ENCODE measurements around the gene LINGO3. TPM values are rescaled to one million over a fixed set of nuclear protein-coding genes. Genes with fewer than 3 reads are reported as not detected.
"Not testable (repeated sequence)": the region's sequence is repeated elsewhere in the genome, so short reads cannot be mapped to it uniquely, and the experiment has no call there.

Gene LINGO3
- total RNA-seq (2014; rRNA removed; shearing (Covaris generic)): not detected in 2 replicates
- polyA plus RNA-seq (2015; cell fraction: cytosol; rRNA removed): not detected in 2 replicates
- not detected in 2 replicates for polyA plus RNA-seq (2015; cell fraction: nucleus; rRNA removed)

GRCh38 chr19:2308114-2308556 is at the start of gene LINGO3:
Gene LINGO3, minus strand, starts transcription at chr19:2308154. Its CDS starts 16,378 bp downstream, at chr19:2291776.
- DNase-seq (ENCODE audit: low read depth): no peak

- DNase-seq (ENCODE audit: low read depth): no peak
These were observed 48.2 kb upstream of the LINGO3 start for GRCh38 chr19:2356036-2356646.

GRCh38 chr19:2355168-2356035 is 47.4 kb upstream of the LINGO3 start:
- DNase-seq (ENCODE audit: low read depth): no peak

GRCh38 chr19:2354670-2355069 is 46.7 kb upstream of the LINGO3 start:
- DNase-seq (ENCODE audit: low read depth): no peak

- no peak for DNase-seq (ENCODE audit: low read depth)
These were observed 46.1 kb upstream of the LINGO3 start for GRCh38 chr19:2353887-2354592.

GRCh38 chr19:2353159-2353886 is 45.4 kb upstream of the LINGO3 start:
- DNase-seq (ENCODE audit: low read depth): no peak

GRCh38 chr19:2352121-2352520 is 44.2 kb upstream of the LINGO3 start:
- DNase-seq (ENCODE audit: low read depth): no peak

- no peak for DNase-seq (ENCODE audit: low read depth)
These were observed 43.6 kb upstream of the LINGO3 start for GRCh38 chr19:2351591-2351990.

- no peak for DNase-seq (ENCODE audit: low read depth)
These were observed 42.7 kb upstream of the LINGO3 start for GRCh38 chr19:2350656-2351055.

- not testable (repeated sequence) for DNase-seq (ENCODE audit: low read depth)
These were observed 41.9 kb upstream of the LINGO3 start for GRCh38 chr19:2349818-2350217.

- no peak for DNase-seq (ENCODE audit: low read depth)
These were observed 38.1 kb upstream of the LINGO3 start for GRCh38 chr19:2345794-2346663.

GRCh38 chr19:2345076-2345475 is 37.1 kb upstream of the LINGO3 start:
- no peak for DNase-seq (ENCODE audit: low read depth)

GRCh38 chr19:2344381-2344870 is 36.5 kb upstream of the LINGO3 start:
- no peak for DNase-seq (ENCODE audit: low read depth)

GRCh38 chr19:2343289-2343982 is 35.5 kb upstream of the LINGO3 start:
- DNase-seq (ENCODE audit: low read depth): no peak

- DNase-seq (ENCODE audit: low read depth): no peak
These were observed 34.8 kb upstream of the LINGO3 start for GRCh38 chr19:2342656-2343288.

- no peak for DNase-seq (ENCODE audit: low read depth)
These were observed 34.0 kb upstream of the LINGO3 start for GRCh38 chr19:2341982-2342381.

- DNase-seq (ENCODE audit: low read depth): no peak
These were observed 33.3 kb upstream of the LINGO3 start for GRCh38 chr19:2341244-2341751.

- DNase-seq (ENCODE audit: low read depth): no peak
These were observed 32.7 kb upstream of the LINGO3 start for GRCh38 chr19:2340496-2341243.

All from HT1080 (cell line).